HCT116 (cell line): ENCODE measurements around the gene USP7. TPM values are rescaled to one million over a fixed set of nuclear protein-coding genes. Genes with fewer than 3 reads are reported as not detected.

Experiments
- ATAC-seq: fragments of 200-7000 bp; cut with Tn5 transposase; 2 replicates; pipeline ENCODE4 v1.9.1; 2020; ENCODE audit warnings: mild to moderate bottlenecking, moderate library complexity
- BruUV-seq: library from RNA; stranded (reverse); fragments of 400-500 nt; replicated peaks from 2 replicates; lab custom pipeline; 2021; lab: Mats Ljungman, UMichigan
- CTCF ChIA-PET: fragments of 300-600 bp; sonication (Branson Sonifier 250); formaldehyde crosslinking; loops from one replicate; lab custom pipeline; 2021; ENCODE audit warnings: antibody characterized with exemption; lab: Charles Lee
- POLR2A ChIA-PET: fragments of 300-600, 350-600 bp; sonication (Branson Sonifier 250); formaldehyde crosslinking; loops from one replicate; lab custom pipeline; 2021; ENCODE audit warnings: antibody characterized with exemption; lab: Charles Lee
- RAD21 ChIA-PET, 2 experiments: fragments of 300-600 bp; sonication (Branson Sonifier 250); formaldehyde crosslinking; loops; one replicate each; lab custom pipeline; 2023; ENCODE audit warnings: low total read pairs in 2 of 2; ENCODE audit not compliant: uncharacterized antibody in 2 of 2, unreplicated experiment in 2 of 2, low non-redundant PET in 1 of 2; lab: Charles Lee
- DNase-seq: peaks from one replicate; pipeline ENCODE4 v3.0.0-alpha.2; 2010; ENCODE audit warnings: low read depth, low spot score
- H2AFZ ChIP-seq: fragments of 200-600 bp; shearing (Covaris generic), sonication (generic); 2 replicates; pipeline ENCODE4 v1.6.1; 2017; ENCODE audit warnings: low read depth, mixed run types, mixed read lengths, antibody characterized with exemption, low read length; ENCODE audit not compliant: poor library complexity, severe bottlenecking
- H3K27ac ChIP-seq: 2 replicates; pipeline ENCODE4 v1.5.1; 2012; ENCODE audit warnings: low read depth, low read length
- H3K27me3 ChIP-seq: fragments of 200-600 bp; sonication (generic); 2 replicates; pipeline ENCODE4 v1.6.1; 2016; ENCODE audit warnings: mixed run types, low read length, mixed read lengths; ENCODE audit not compliant: insufficient read depth
- H3K36me3 ChIP-seq, 2 experiments: fragments of 200-500 bp in 1 of 2; fragments of 200-600 bp in 1 of 2; sonication (Bioruptor generic) in 1 of 2; sonication (generic) in 1 of 2; 2 replicates each; pipeline versions ENCODE4 v1.5.1 to v1.6.1; 2014 to 2016; ENCODE audit warnings: low read length in 2 of 2, inconsistent platforms in 1 of 2, mixed read lengths in 1 of 2, mixed run types in 1 of 2; ENCODE audit not compliant: insufficient read depth in 2 of 2, control insufficient read depth in 1 of 2
- H3K4me1 ChIP-seq, 2 experiments: fragments of 200-600 bp in 1 of 2; sonication (generic) in 1 of 2; 2 replicates each; pipeline versions ENCODE4 v1.5.1 to v1.6.1; 2012 to 2017; ENCODE audit warnings: low read length in 2 of 2, inconsistent platforms in 1 of 2, mild to moderate bottlenecking in 1 of 2, mixed read lengths in 1 of 2, mixed run types in 1 of 2, moderate library complexity in 1 of 2; ENCODE audit not compliant: insufficient read depth in 2 of 2, control insufficient read depth in 1 of 2
- H3K4me2 ChIP-seq: fragments of 200-600 bp; sonication (generic); 2 replicates; pipeline ENCODE4 v1.6.1; 2017; ENCODE audit warnings: mixed run types, low read length, mixed read lengths
- H3K4me3 ChIP-seq, 2 experiments: fragments of 200-600 bp in 1 of 2; sonication (generic) in 1 of 2; replicated peaks in 1 of 2; 2 replicates each; pipeline ENCODE4 v1.5.1; 2011 to 2016; ENCODE audit warnings: low read length in 2 of 2, control low read depth in 1 of 2, low read depth in 1 of 2, mild to moderate bottlenecking in 1 of 2, mixed read lengths in 1 of 2, mixed run types in 1 of 2
- H3K79me2 ChIP-seq: fragments of 200-600 bp; sonication (generic); 2 replicates; pipeline ENCODE4 v1.6.1; 2017; ENCODE audit warnings: mild to moderate bottlenecking, mixed run types, low read length, moderate library complexity, mixed read lengths; ENCODE audit not compliant: insufficient read depth
- H3K9ac ChIP-seq: fragments of 200-600 bp; sonication (generic); 2 replicates; pipeline ENCODE4 v1.6.1; 2016; ENCODE audit warnings: low read length, mixed read lengths
- H3K9me2 ChIP-seq: fragments of 200-600 bp; sonication (generic), shearing (Covaris generic); 2 replicates; pipeline ENCODE4 v1.6.1; 2017; ENCODE audit warnings: mixed run types, mild to moderate bottlenecking, moderate library complexity; ENCODE audit not compliant: insufficient read depth
- H3K9me3 ChIP-seq, 2 experiments: fragments of 200-500 bp in 1 of 2; fragments of 200-600 bp in 1 of 2; sonication (Bioruptor generic) in 1 of 2; sonication (generic) in 1 of 2; 2 replicates each; pipeline ENCODE4 v1.6.1; 2014 to 2017; ENCODE audit warnings: low read length in 2 of 2, mixed read lengths in 2 of 2, inconsistent platforms in 1 of 2, low read depth in 1 of 2, mild to moderate bottlenecking in 1 of 2, mixed run types in 1 of 2, moderate library complexity in 1 of 2; ENCODE audit not compliant: control insufficient read depth in 1 of 2, insufficient read depth in 1 of 2
- H4K20me1 ChIP-seq: fragments of 200-600 bp; sonication (generic), shearing (Covaris generic); 2 replicates; pipeline ENCODE4 v1.6.1; 2017; ENCODE audit warnings: mixed run types, mild to moderate bottlenecking, moderate library complexity; ENCODE audit not compliant: insufficient read depth
- CEBPB ChIP-seq: IDR thresholded peaks from 2 replicates; pipeline ENCODE4 v1.6.1; 2012; ENCODE audit warnings: low read depth
- JUND ChIP-seq: IDR thresholded peaks from 2 replicates; pipeline ENCODE4 v1.6.1; 2012
- POLR2AphosphoS5 ChIP-seq: IDR thresholded peaks from 2 replicates; pipeline ENCODE4 v1.6.1; 2011; ENCODE audit warnings: mild to moderate bottlenecking, low read depth, low read length, moderate library complexity
- SP1 ChIP-seq: IDR thresholded peaks from 2 replicates; pipeline ENCODE4 v1.6.1; 2012; ENCODE audit warnings: low read depth
- ZNF274 ChIP-seq: fragments of 200-500 bp; sonication (Bioruptor generic); IDR thresholded peaks from 2 replicates; pipeline ENCODE4 v1.6.1; 2014; ENCODE audit warnings: mild to moderate bottlenecking, low read depth, low read length, inconsistent platforms
- intact Hi-C: fragments of 100-400 bp; cut with micrococcal nuclease; formaldehyde crosslinking; loops from 2 replicates; pipeline ENCODE4 v1.10.0; 2022
- total RNA-seq: library from RNA; stranded (reverse); gene quantifications from one replicate; pipeline ENCODE4 v1.2.1, GENCODE V29; 2021; ENCODE audit not compliant: unreplicated experiment

USP7 gene
- total RNA-seq, 1 experiment from 2014 or later = 154 TPM

DNA sequence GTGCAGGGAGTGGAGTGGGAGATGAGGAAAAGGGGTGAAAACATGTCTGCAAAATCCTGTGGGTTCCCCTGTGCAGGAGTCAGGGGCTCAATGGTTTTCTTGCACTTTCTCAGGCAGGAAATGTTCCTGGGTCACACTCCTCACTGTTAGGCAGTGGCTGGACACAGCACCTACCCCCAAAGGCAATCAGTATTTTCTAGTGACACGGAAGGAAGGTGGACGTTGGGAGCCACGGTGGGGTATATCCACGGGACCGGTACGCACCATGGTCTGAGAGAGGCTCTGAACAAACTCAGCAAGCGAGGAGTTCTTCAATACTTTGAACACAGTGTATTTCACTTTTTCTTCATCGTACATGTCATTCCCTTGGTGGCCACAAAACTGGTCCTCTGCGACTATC is 60.7 kb downstream of the USP7 start:
- Histone ChIP-seq H2AFZ (no peak overlapping the region), H3K27ac (no peak overlapping the region), H3K9me2 (no peaks in the 10 kb centered on the region), H3K4me2 (no peak overlapping the region), H3K79me2 (peaks cover 15% of the 10 kb centered on the region), H3K9ac (no peak overlapping the region), H3K9me3 (no peaks in the 10 kb centered on the region), H4K20me1 (peaks cover 8% of the 10 kb centered on the region; the same call in 1 of the 2 replicates), H3K36me3 (peaks cover 67 to 73% of the 10 kb centered on the region in 2 experiments), H3K4me3 (no peak overlapping the region), H3K4me1 (no peaks in the 10 kb centered on the region), H3K27me3 (no peaks in the 10 kb centered on the region)
- DNase-seq = no peak
- CTCF ChIA-PET = interaction anchor here (1.0 kb wide), 1 partner anchor 106 kb away, joined by 3 read pairs; no protein-coding TSS in a partner anchor
- POLR2A ChIA-PET = no interaction called here
- RAD21 ChIA-PET = no interaction called here
- no peak for ATAC-seq
- intact Hi-C loops = loop anchor here (10.0 kb wide), 1 partner anchor 132 kb away; no protein-coding TSS in a partner anchor
- BruUV-seq = no TSS peak
- TF ChIP-seq SP1 = no peak
- no peak for TF ChIP-seq ZNF274
- TF ChIP-seq CEBPB = no peak
- TF ChIP-seq POLR2AphosphoS5 = no peak

DNA sequence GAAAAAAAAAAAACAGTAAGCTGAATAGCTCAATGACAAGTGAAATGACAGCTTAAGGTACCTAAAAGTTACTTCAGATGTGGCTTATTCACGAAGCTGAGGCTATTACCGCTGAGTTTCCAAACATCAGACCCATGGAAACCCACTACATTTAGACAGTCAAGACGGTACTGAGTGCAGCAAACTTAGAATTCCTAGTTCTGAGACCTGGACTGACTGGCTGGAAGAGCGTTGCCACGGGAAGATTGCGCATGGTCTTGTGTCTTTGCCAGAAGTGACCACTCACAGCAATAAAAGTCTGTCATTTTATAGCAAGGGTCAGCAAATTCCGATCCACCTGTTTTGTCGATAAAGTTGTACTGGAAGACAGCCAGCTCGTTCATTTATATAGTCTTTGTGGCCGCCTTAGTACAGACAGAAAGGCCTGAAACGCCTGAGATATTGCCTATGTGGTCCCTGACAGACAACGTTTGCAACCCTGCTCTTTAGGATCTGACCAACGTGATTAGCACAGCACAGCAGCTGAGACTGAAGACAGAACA is 62.3 kb downstream of the USP7 start:
- H3K9me2 ChIP-seq = no peaks in the 10 kb centered on the region
- H3K79me2 ChIP-seq = peaks cover 6% of the 10 kb centered on the region; the same call in 1 of the 2 replicates
- H2AFZ ChIP-seq = no peak overlapping the region
- no peaks in the 10 kb centered on the region for H3K9me3 ChIP-seq
- peaks cover 8% of the 10 kb centered on the region; the same call in 1 of the 2 replicates for H4K20me1 ChIP-seq
- H3K36me3 ChIP-seq = peaks cover 72 to 74% of the 10 kb centered on the region in 2 experiments
- POLR2A ChIA-PET = no interaction called here
- H3K27me3 ChIP-seq = no peaks in the 10 kb centered on the region
- RAD21 ChIA-PET = no interaction called here
- TF ChIP-seq SP1 = no peak
- no peak for TF ChIP-seq JUND
- TF ChIP-seq, all 23 proteins: peak for 0
- no peak for ATAC-seq
- Histone ChIP-seq H3K4me2 (no peak overlapping the region), H3K27ac (no peak overlapping the region), H3K4me1 (no peaks in the 10 kb centered on the region), H3K4me3 (no peak overlapping the region), H3K9ac (no peak overlapping the region)
- no TSS peak for BruUV-seq
- CTCF ChIA-PET = interaction anchor here (0.6 to 1.3 kb wide), 3 partner anchors 18 to 260 kb away, joined by 4 to 5 read pairs (median 4); no protein-coding TSS in a partner anchor
- DNase-seq = no peak
- intact Hi-C loops = loop anchor here (10.0 kb wide), 1 partner anchor 133 kb away; no protein-coding TSS in a partner anchor
